Measurements from ENCODE around the gene OR4D1.

DNA sequence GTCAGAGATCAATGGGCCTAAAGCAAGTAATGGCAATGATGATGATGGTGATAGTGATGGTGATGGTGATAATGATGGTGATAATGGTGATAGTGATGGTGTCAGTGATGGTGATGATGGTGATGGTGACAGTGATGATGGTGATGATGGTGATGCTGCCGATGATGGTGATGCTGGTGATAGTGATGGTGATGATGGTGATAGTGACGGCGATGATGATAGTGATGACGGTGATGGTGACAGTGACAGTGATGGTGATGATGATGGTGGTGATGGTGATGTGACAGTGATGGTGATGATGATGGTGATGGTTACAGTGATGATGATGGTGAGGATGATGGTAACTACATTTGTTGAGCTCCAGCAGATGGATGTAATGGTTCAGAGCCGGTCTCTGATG lies 30.8 kb upstream of the OR4D1 start:
- TF ChIP-seq CTCF (conservative IDR thresholded peaks at IDR 0.05; ENCODE audit: low read depth, low read length) (no peak), BHLHE40 (IDR thresholded peaks at IDR 0.05; ENCODE audit: low read depth, low read length) (no peak), MAZ (IDR thresholded peaks at IDR 0.05; ENCODE audit: borderline replicate concordance, low read depth, low read length) (no peak), POLR2A (IDR thresholded peaks at IDR 0.05; ENCODE audit: low read depth, low read length) (no peak)

Data from IMR-90 (cell line).